Endometrial microvascular endothelial cells (primary cell): ENCODE measurements around the gene GRAMD1B. TPM values are rescaled to one million over a fixed set of nuclear protein-coding genes. Genes with fewer than 3 reads are reported as not detected.

Source experiments
- in situ Hi-C: cut with HindIII; loops from 2 replicates; pipeline ENCODE4 v1.10.0; 2017; ENCODE audit warnings: low sequenced_read_pairs, low pct_unique_long_range_greater_than_20kb; ENCODE audit errors: inconsistent ontology term
- total RNA-seq: library from RNA; depleted of rRNA; stranded (reverse); fragments of >200 nt; gene quantifications from one replicate; pipeline ENCODE4 v1.2.3, GENCODE V29; 2015; ENCODE audit errors: inconsistent ontology term

Gene GRAMD1B
- 61.4 TPM for total RNA-seq

DNA sequence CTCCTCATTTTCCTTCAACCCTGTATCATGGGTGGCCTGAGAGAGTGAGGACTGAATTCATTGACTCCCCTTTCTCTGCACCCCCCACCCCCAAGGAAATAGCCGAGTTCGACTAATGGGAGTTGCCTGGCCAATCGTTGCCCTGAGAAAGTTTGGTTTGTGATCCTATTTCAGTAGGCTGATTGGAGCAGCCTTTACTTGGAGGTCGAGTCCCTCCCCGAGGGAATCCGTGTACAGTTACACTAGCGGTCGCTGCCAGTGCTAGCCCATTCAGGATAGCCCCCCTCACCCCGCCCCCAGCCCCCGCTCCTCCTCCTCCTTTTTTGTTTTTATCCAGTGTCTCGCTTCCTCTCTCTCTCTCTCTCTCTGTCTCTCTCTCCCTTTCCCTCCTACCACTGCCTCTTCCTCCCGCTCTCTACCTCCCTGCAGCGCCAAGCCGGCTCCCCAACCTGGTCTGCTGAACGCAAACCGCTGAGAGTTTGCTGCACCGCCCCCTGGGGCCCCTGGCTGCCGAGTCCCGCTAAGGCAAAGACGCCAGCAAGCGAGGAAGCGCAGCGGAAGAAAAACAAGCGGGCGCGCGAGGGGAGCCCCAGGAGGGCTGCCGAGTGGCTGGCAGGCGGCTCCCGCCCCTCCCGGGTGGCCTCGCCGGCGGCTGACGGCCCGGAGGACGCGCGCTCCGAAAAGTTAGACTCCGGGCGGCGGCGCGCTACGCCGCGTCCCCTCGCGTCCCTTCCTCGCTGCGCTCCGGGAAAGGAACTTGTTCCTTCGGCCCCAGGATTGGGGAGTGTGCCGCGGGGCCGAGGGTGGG lies at the start of gene GRAMD1B:
TSS of gene GRAMD1B (plus strand) at position 357 of the 808 bp plus-strand sequence. CDS start 524 bp downstream, outside the sequence.
- in situ Hi-C loops = no loop called here

DNA sequence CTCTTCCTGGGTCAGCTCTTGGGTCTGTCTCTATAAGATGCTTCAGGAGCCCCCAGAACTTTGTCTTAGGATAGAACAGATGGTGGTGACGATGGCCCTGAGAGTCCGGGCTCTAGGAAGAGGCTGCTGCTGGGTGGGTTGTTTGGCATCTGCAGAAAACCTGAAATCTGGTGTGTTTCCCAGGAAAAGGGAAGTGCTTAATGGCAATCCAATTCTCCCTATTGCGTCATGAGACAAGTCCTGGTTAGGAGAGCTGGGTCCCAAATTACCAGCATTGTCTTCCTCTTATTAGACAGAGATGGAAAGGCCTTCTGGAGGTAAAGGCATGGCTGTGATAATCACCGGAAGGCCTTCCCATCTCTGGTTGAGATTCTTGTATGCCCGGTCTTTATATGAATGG lies 48.9 kb upstream of the GRAMD1B start:
- in situ Hi-C loops = no loop called here

DNA sequence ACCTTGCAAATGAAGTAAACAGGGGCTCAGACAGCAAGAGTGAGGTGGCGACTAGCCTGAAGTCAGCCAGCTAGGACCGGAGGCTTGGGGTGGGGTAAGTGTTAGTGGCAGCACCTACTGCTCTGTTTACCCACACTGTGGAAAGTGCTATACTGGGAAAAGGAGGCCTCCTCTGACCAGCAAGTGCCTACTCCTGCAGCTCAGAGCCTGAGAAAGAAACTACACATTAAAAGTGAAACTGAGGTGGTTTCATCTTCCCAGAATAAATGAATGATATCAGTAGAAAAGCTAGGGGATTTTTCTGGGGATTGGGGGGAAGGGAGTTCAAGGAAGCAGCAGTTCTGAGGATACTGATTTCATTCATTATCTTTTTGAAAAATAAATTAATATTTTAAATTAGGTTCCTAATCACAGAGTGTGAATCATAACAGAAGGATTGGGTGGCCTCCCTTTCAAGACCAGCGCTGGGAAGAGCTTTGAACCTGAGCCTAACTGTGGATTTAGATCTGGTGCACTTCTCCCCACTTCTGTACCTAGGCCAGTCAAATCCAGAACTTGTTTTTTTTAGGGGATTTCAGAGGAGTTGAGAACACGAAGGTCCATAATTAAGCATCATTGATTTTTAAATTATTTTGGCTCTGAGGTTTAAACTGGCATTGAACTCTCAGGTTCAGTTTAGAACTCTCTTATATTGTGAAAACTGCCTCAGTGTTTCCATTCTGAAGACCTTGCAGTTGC lies 48.1 kb upstream of the GRAMD1B start:
- in situ Hi-C loops = no loop called here

DNA sequence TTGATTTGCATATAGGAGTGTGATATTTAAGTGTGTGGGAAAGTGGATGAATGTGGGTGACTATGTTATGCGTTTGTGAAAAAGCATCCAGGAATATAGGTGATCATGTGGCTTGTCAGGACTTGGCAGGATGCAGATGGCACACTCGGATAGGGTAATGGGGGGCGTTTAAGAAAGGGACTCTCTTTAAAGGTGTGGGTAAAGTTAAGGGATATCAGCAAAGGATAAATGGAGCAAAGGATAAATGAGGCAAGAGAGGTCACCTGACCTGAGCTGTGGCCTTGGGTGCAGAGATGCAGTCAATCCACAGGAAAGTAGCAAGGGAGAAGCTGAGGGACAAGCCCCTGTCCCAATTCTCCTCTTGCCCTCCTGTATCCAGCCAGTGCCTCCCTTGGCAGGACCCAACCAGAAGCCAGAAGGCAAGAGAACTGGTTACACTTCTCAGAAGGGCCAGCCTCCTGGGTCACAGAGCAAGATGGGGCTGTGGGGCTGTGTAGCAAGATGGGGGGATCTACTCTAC lies 47.5 kb upstream of the GRAMD1B start:
- in situ Hi-C loops = no loop called here

DNA sequence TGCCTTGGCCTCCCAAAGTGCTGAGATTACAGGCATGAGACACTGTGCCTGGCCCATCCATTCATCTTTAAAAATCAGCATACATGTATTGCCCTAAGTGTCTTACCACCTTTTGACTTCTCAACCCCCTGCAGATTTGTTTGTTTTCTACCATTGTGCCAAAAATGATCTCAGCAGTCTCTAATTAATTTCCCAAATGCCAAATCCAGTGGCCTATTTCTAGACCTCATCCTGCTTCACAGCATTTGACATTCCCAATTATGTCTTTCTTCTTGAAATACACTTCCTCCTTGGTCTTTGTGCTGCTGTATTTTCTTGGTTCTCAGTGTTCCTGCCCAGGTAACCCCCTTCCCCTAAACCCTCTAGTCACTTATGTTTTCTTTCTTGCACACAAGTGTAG lies 46.0 kb upstream of the GRAMD1B start:
- in situ Hi-C loops = no loop called here

DNA sequence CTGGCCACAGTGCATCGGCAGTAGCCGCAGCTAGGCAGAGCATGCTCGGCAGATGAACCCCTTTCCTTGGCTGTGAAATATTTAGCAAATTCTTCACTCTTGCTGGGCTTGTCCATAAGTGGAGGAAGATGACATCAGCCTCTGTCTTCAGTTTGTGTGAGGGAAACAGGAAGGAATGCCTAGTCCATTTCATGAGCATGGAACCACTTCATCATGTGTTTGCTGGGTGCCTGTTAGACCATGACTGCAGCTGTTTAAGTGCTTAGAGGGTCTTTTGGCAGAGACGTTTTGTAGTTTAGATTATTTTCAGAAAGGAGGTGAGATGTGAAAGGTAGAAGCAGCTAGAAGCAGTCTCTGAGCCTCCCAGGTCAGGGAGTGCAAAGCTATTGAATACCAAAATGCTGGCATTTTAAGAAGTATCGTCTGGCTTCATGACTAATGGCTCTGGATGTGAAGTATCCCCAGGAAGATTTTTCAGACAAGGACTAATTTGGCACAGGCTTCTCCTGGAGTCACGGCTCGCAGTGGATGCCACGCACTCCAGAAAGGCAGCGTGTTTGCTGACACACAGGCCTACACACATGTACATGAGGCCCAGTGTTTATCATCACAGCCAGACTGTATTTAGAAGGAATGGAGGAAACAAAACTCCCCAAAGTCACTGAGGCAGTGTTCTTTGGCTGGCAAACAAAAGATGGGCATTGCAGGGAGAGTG lies 43.1 kb upstream of the GRAMD1B start:
- in situ Hi-C loops = no loop called here

DNA sequence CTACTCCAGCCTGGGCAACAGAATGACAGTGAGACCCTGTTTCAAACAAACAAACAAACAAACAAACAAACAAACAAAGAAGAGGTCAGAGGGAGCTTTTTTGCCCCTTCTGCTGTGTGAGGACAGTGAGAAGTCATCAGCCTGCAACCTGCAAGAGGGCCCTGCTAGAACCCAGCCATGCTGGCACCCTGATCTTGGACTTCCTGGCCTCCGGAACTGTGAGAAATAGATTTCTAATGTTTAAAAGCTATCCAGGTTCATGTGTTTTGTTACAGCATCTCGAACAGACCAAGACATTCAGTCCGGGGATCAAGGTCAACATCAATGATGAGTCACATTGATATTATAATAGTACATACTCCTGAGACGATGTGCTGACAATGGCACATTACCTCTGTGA lies 41.4 kb upstream of the GRAMD1B start:
- in situ Hi-C loops = no loop called here

DNA sequence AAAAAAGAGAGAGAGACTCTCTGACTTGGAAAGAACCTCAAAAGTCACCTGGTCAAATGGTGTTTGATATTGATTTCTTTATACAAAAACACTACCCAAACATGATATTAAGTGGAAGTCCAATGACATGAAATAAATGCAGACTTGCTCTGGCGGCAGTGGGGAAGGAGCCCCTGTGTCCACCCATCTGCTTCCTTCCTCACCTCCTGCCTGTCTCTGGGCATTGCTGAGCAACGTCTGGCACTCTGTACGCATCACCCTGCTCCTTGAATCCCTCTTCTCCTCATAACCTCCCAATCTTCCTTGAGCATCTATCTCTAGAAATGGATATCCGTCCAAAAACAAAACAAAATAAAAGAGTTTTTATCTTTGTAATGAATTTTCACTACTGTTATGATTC lies 39.9 kb upstream of the GRAMD1B start:
- in situ Hi-C loops = no loop called here

DNA sequence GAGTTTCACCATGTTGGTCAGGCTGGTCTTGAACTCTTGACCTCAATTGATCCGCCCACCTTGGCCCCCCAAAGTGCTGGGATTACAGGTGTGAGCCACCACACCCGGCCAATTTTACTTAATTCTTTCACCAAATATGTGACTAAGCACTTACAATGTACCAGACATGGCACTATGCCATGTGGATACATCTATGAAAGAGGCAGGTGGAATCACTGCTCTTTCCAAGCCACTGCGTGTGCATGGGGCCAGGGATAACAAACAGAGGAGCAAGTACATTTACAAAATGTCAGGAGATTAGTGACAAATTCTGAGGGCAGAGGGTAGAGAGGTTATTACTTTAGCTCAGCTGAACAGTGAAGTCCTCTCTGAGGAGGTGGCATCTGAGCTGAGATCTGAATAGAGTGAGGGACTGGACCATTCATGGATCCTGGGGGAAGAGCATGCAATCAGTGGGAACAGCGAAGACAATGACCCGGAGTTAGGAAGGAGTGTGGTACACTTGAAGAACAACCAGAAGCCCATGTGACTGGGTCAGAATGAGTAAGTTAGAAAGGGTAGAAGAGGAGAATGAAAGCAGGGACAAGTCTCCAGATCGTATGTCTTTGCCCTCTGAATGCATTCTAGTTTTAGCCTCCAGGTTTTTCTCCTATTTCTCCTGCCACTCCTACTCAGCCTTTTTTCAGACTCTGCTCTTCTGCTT lies 38.3 kb upstream of the GRAMD1B start:
- in situ Hi-C loops = no loop called here

DNA sequence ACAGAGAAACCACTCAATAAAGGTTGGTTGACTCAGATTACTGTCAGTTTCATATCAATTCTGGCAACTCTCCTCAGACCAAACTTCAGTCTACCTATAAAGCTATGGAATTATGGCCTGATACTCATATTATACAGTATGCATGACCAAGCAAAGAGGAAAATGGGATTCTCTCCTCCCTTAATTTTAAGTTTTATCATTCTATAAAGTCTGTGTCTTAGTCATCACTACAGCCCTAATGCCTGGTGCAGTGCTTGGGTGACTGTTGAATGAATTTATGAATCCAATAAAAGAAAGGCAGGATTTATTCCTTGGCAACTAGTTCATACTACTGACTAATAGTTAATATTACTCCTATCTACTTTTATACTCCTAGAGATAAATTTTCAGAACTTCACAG lies 37.6 kb upstream of the GRAMD1B start:
- in situ Hi-C loops = no loop called here

DNA sequence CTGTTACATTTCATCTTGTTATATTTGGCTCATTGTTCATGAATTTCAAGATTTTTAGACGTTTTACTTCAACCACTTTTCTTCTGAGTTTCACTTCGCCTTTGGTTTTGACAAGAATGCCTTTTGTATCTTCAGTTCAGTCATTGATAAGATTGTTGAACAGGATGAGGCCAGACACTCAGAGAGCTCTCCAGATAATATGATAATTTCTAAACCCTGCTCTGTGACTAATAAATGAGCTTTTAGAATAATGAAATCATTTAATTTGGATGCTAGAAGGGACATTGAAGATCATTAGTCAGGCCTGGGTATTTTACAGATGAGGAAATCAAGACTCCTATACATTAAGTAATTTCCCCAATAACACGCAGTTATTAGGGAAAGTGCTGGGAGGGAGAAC lies 37.2 kb upstream of the GRAMD1B start:
- in situ Hi-C loops = no loop called here

DNA sequence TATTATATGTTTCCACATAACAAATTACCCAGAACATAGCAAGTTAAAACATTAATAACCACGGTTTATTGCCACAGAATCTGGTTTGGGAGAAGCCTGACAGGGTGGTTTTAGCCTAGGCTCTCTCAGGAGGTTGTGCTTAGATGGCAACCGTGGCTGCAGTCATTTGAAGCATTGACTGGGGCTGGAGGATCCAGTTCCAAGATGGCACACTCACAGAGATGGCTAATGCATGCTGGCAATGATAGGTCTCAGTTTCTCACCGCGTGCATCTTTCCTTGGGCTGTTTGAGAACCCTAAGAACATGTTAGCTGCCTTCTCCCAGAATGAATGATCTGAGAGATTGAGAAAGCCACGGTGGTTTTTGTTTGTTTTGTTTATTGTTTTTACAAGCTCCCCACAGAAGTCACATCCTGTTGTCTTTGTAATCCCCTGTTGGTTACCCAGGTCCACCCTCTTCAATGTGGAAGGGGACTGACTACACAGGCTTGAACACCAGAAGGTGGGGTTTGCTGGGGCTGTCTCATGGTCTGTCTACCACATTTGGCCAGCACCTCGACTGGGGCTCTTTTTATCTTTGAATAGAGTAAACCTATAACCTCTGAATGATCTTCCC lies 36.6 kb upstream of the GRAMD1B start:
- in situ Hi-C loops = no loop called here

DNA sequence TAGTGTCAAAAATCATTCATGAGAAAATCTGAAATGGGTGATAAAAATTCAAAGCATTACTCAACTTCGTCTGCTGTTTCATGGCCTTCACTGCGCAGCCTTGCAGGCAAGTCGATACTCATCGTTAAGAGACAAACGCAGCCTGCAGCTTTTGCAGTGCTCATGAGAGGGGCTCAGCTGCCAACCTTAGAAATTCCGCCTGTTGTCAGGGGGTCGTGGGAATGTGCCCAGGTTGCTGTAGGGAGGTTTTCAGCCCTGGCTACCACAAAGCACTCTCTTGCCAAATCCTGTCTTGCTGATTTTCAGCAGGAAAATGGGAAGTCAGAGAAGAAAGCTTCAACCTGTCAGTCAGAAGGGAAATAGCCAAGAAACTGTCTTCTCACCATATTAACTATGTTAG lies 25.4 kb upstream of the GRAMD1B start:
- in situ Hi-C loops = loop anchor here (10.0 kb wide), 1 partner anchor 100 kb away; no protein-coding TSS in a partner anchor

DNA sequence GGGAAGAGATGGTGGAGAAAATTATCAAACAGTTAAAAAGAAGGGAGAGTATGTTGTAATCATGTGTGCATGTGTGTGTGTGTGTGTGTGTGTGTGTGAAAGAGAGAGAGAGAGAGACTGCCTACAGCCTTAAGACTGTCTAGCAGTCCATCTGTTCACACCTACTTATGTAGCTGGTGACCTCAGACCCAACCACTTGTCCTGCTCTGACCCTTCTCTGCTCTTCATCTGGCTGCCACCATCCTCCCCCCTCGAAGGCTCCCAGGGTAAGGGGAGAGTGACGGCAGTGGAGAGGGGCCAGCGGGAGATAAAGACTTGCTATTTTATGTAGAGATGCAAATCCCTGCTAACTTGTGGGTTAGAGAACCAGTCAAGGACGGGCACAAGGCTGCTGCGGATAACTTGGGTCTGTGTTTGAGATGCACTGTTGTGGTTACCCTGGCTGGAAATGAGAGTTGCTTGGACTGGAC lies 24.9 kb upstream of the GRAMD1B start:
- in situ Hi-C loops = loop anchor here (10.0 kb wide), 1 partner anchor 100 kb away; no protein-coding TSS in a partner anchor

DNA sequence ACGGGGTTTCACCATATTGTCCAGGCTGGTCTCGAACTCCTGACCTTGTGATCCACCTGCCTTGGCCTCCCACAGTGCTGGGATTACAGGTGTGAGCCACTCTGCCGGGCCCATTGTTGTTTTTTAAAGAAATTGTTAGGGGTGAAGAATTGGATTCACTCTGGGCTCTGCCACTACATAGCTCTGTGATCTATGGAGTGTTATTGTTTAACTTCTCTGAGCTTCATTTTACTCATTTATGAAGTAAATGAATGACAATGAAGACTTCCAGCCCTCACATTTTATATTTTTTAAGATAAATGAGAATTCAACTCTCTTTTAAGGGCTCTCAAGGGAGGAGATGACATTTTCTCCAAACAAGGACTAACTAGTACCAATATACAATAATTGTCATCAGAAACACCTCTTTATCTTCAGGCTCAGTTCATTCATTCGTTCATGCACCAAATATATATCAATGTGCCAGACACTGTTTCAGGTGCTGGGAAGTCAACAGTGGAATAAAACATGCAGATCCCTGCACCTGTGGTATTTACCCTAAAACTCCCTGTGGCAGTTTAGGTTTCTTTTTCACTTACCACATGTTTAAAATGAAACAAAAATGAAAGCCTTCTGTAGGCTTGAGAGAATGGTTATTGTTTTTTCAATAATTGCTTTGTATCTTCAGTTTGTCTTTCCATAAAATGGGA lies 23.5 kb upstream of the GRAMD1B start:
- in situ Hi-C loops = loop anchor here (10.0 kb wide), 1 partner anchor 102 kb away; no protein-coding TSS in a partner anchor

DNA sequence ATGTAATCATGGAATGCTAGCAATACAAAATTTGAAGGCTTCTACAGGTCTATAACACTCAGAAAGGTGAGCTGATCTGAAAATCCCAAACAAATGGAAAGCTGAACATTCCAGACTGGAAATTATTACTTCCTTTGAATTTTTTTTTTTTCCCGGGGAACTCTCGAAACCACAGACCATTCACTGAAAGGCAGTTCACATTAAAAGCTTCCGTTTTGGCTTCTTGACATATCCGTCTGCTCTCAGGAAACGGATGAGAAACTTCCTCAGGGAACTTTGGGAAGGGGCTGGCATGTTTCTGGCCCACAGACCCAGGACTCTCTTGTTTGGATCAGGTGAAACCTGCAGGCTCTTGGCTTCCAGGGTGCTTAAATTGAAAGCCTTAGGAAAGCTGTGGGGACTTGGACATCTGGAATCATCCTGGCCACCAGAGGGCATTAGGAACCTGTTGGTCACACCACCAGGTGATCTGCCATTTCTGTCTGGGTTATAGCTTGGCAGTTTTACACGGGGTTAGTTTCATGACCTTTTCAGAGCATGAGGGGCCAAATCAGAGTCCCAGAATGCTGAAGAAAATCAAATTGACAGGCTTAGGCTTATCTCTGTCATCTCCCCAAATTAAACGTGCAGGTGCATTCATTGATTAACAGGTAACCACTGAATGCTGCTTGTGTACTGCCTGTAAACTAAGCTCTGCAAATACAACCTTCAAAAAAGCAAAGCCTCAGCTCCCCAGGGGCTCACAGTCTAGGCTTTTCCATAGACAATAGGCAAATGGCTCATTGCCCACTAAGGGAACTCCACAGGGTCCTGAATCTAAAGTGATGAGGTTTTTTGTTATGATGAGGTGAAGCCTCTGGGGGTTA lies 22.7 kb upstream of the GRAMD1B start:
- in situ Hi-C loops = loop anchor here (10.0 kb wide), 1 partner anchor 103 kb away; no protein-coding TSS in a partner anchor
